SK-N-SH (cell line): Measurements from ENCODE around the gene CCDC81. TPM values are rescaled to one million over a fixed set of nuclear protein-coding genes. Genes with fewer than 3 reads are reported as not detected.

ENCODE experiments used
- CTCF ChIA-PET: fragments of 300-600, 350-600 bp; formaldehyde crosslinking; extraction: SDS; loops from one replicate; lab custom pipeline; 2021; lab: Yijun Ruan, JAX
- POLR2A ChIA-PET: fragments of 350-600 bp; sonication (Branson Sonifier 250); formaldehyde crosslinking; extraction: SDS; loops from one replicate; lab custom pipeline; 2020; ENCODE audit warnings: antibody characterized with exemption, inconsistent platforms; lab: Yijun Ruan, JAX
- DNase-seq: peaks from one replicate; pipeline ENCODE4 v3.0.0; 2012
- H2AFZ ChIP-seq: fragments of 200-600 bp; sonication (generic); 2 replicates; pipeline ENCODE4 v1.8.1; 2016; ENCODE audit warnings: antibody characterized with exemption, mild to moderate bottlenecking, low read depth
- H3F3A ChIP-seq: fragments of 200-600 bp; sonication (generic); replicated peaks from 2 replicates; pipeline ENCODE3; 2016; ENCODE audit warnings: antibody characterized with exemption, mild to moderate bottlenecking; ENCODE audit not compliant: insufficient read depth
- H3K27ac ChIP-seq, 2 experiments: fragments of 200-500 bp in 1 of 2; fragments of 200-600 bp in 1 of 2; sonication (Bioruptor generic) in 1 of 2; sonication (generic), shearing (Covaris generic) in 1 of 2; 2 replicates each; pipeline versions ENCODE4 v1.5.1 to v1.6.1; 2014 to 2016; ENCODE audit warnings: low read depth in 2 of 2, inconsistent platforms in 1 of 2, low read length in 1 of 2, mild to moderate bottlenecking in 1 of 2, mixed read lengths in 1 of 2
- H3K27me3 ChIP-seq: fragments of 200-600 bp; sonication (generic), shearing (Covaris generic); 2 replicates; pipeline ENCODE4 v1.6.1; 2016; ENCODE audit warnings: mixed run types; ENCODE audit not compliant: insufficient read depth
- H3K36me3 ChIP-seq, 2 experiments: fragments of 200-500 bp in 1 of 2; fragments of 200-600 bp in 1 of 2; sonication (Bioruptor generic) in 1 of 2; sonication (generic) in 1 of 2; replicated peaks in 1 of 2; 2 replicates each; pipeline versions ENCODE3 to v1.5.1; 2014 to 2016; ENCODE audit warnings: low read length in 1 of 2, mild to moderate bottlenecking in 1 of 2; ENCODE audit not compliant: insufficient read depth in 2 of 2, control insufficient read depth in 1 of 2
- H3K4me1 ChIP-seq, 2 experiments: fragments of 200-500 bp in 1 of 2; fragments of 200-600 bp in 1 of 2; sonication (Bioruptor generic) in 1 of 2; sonication (generic), shearing (Covaris generic) in 1 of 2; 2 replicates each; pipeline versions ENCODE4 v1.5.1 to v1.6.1; 2014 to 2016; ENCODE audit warnings: low read depth in 1 of 2, low read length in 1 of 2, mixed run types in 1 of 2; ENCODE audit not compliant: insufficient read depth in 2 of 2, control insufficient read depth in 1 of 2
- H3K4me2 ChIP-seq: fragments of 200-600 bp; sonication (generic), shearing (Covaris generic); 2 replicates; pipeline ENCODE4 v1.6.1; 2017; ENCODE audit warnings: mixed run types
- H3K4me3 ChIP-seq, 2 experiments: fragments of 200-500 bp in 1 of 2; fragments of 200-600 bp in 1 of 2; sonication (Bioruptor generic) in 1 of 2; sonication (generic), shearing (Covaris generic) in 1 of 2; 2 replicates each; pipeline versions ENCODE4 v1.5.1 to v1.8.1; 2014 to 2016; ENCODE audit warnings: low read depth in 2 of 2, inconsistent platforms in 1 of 2, low read length in 1 of 2, mild to moderate bottlenecking in 1 of 2, mixed read lengths in 1 of 2, moderate library complexity in 1 of 2
- H3K79me2 ChIP-seq: fragments of 200-600 bp; sonication (generic); 2 replicates; pipeline ENCODE4 v1.8.1; 2017; ENCODE audit warnings: mild to moderate bottlenecking; ENCODE audit not compliant: insufficient read depth
- H3K9ac ChIP-seq: fragments of 200-600 bp; sonication (generic); 2 replicates; pipeline ENCODE4 v1.6.1; 2017; ENCODE audit warnings: mixed run types
- H3K9me2 ChIP-seq: fragments of 200-600 bp; sonication (generic); 2 replicates; pipeline ENCODE4 v1.6.1; 2017; ENCODE audit warnings: mixed run types
- H3K9me3 ChIP-seq: fragments of 200-600 bp; sonication (generic); 2 replicates; pipeline ENCODE4 v1.6.1; 2017; ENCODE audit warnings: mixed run types, mild to moderate bottlenecking, moderate library complexity
- H4K20me1 ChIP-seq: fragments of 200-600 bp; sonication (generic); 2 replicates; pipeline ENCODE4 v1.6.1; 2017; ENCODE audit warnings: mild to moderate bottlenecking, mixed run types; ENCODE audit not compliant: insufficient read depth
- CTCF ChIP-seq: fragments of 200-600 bp; sonication (generic); IDR thresholded peaks from 2 replicates; pipeline ENCODE4 v1.6.1; 2017; ENCODE audit warnings: antibody characterized with exemption, mild to moderate bottlenecking, moderate library complexity
- FOSL2 ChIP-seq: IDR thresholded peaks from 2 replicates; pipeline ENCODE4 v1.4.0; 2012; ENCODE audit warnings: low read depth, mild to moderate bottlenecking, moderate library complexity, borderline replicate concordance
- FOXJ3 ChIP-seq: sonication (generic); formaldehyde crosslinking; IDR thresholded peaks from 2 replicates; pipeline ENCODE4 v1.5.1; 2020; ENCODE audit warnings: mild to moderate bottlenecking, missing genetic modification reagents
- IRF3 ChIP-seq: fragments of 150-350 bp; IDR thresholded peaks from 2 replicates; pipeline ENCODE4 v1.6.1; 2016; ENCODE audit warnings: mild to moderate bottlenecking, low read depth, low read length
- JUND ChIP-seq: IDR thresholded peaks from 2 replicates; pipeline ENCODE4 v1.4.0; 2012
- NFIC ChIP-seq: IDR thresholded peaks from 2 replicates; pipeline ENCODE4 v1.4.0; 2012; ENCODE audit warnings: borderline replicate concordance
- POLR2AphosphoS5 ChIP-seq: IDR thresholded peaks from 2 replicates; pipeline ENCODE4 v1.6.1; 2012; ENCODE audit warnings: low read depth, low read length
- SMC3 ChIP-seq: IDR thresholded peaks from 2 replicates; pipeline ENCODE4 v1.6.1; 2012; ENCODE audit warnings: low read depth, low read length, improper control_type of control experiment
- TAF1 ChIP-seq: IDR thresholded peaks from 2 replicates; pipeline ENCODE4 v1.6.1; 2012; ENCODE audit warnings: low read depth, mild to moderate bottlenecking, low read length, moderate library complexity, borderline replicate concordance
- WGBS: methylation state at CpG from one replicate; pipeline ENCODE4 v1.1.6; 2017; ENCODE audit warnings: low lambda C conversion rate; 5-methylcytosine and 5-hydroxymethylcytosine counted together
- polyA plus RNA-seq, 3 experiments: library from polyadenylated mRNA; depleted of rRNA; stranded (reverse); fragments of >200 nt; gene quantifications; 2 replicates each; pipeline ENCODE4 v1.2.3, GENCODE V29; 2012
- TF ChIP-seq, protein P1 (sequence below): IDR thresholded peaks from 2 replicates; pipeline ENCODE4 v1.4.0; 2012; ENCODE audit warnings: low read depth, borderline replicate concordance
- TF ChIP-seq, protein P2 (sequence below): IDR thresholded peaks from 2 replicates; pipeline ENCODE4 v1.4.0; 2012; ENCODE audit warnings: low read depth

The CCDC81 gene
- polyA plus RNA-seq, 1 of the 3 experiments (the other 2 are of a cell fraction), result 0.49 TPM

- Histone ChIP-seq H2AFZ (no peak overlapping the region), H3K79me2 (no peaks in the 10 kb centered on the region), H3K9me2 (no peaks in the 10 kb centered on the region), H3F3A (no peaks in the 10 kb centered on the region), H3K36me3 (no peaks in the 10 kb centered on the region), H3K4me2 (no peak overlapping the region)
- ChIA-PET POLR2A (no interaction called here), CTCF (interaction anchor here (1.0 kb wide), 1 partner anchor 16 kb away, joined by 3 read pairs; no protein-coding TSS in a partner anchor)
- no peak for TF ChIP-seq JUND
- TF ChIP-seq IRF3, result no peak
- TF ChIP-seq SMC3, result no peak
- TF ChIP-seq, protein P1, sequence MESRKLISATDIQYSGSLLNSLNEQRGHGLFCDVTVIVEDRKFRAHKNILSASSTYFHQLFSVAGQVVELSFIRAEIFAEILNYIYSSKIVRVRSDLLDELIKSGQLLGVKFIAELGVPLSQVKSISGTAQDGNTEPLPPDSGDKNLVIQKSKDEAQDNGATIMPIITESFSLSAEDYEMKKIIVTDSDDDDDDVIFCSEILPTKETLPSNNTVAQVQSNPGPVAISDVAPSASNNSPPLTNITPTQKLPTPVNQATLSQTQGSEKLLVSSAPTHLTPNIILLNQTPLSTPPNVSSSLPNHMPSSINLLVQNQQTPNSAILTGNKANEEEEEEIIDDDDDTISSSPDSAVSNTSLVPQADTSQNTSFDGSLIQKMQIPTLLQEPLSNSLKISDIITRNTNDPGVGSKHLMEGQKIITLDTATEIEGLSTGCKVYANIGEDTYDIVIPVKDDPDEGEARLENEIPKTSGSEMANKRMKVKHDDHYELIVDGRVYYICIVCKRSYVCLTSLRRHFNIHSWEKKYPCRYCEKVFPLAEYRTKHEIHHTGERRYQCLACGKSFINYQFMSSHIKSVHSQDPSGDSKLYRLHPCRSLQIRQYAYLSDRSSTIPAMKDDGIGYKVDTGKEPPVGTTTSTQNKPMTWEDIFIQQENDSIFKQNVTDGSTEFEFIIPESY, result no peak
- no peak for TF ChIP-seq FOSL2
- TF ChIP-seq TAF1, result no peak
- TF ChIP-seq, protein P2, sequence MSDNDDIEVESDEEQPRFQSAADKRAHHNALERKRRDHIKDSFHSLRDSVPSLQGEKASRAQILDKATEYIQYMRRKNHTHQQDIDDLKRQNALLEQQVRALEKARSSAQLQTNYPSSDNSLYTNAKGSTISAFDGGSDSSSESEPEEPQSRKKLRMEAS, result no peak
- TF ChIP-seq CTCF, result no peak
- TF ChIP-seq, all 33 proteins: peak for 0
- no peak for DNase-seq
- Histone ChIP-seq H3K27ac (no peak overlapping the region), H3K4me3 (no peak overlapping the region), H3K4me1 (no peaks in the 10 kb centered on the region), H3K9ac (no peak overlapping the region), H3K27me3 (no peaks in the 10 kb centered on the region), H4K20me1 (no peaks in the 10 kb centered on the region), H3K9me3 (no peaks in the 10 kb centered on the region)
- 83% methylated on average over 4 of the region's 4 CpGs for WGBS
Observed at GRCh38 chr11:86421946-86422345, 47.3 kb downstream of the CCDC81 start.

- no peak for DNase-seq
Observed at GRCh38 chr11:86422371-86422770, 47.7 kb downstream of the CCDC81 start.

More at GRCh38 chr11:86422371-86422770, 47.7 kb downstream of the CCDC81 start:
- CTCF ChIA-PET, result interaction anchor here (1.0 kb wide), 1 partner anchor 16 kb away, joined by 3 read pairs; no protein-coding TSS in a partner anchor
- POLR2A ChIA-PET, result no interaction called here
- 84% methylated on average over 12 of the region's 12 CpGs for WGBS
- Histone ChIP-seq H3K9me3 (no peaks in the 10 kb centered on the region), H3K27ac (no peak overlapping the region), H3F3A (no peaks in the 10 kb centered on the region), H2AFZ (no peak overlapping the region), H3K4me3 (no peak overlapping the region), H3K9me2 (no peaks in the 10 kb centered on the region), H3K9ac (no peak overlapping the region), H3K36me3 (no peaks in the 10 kb centered on the region), H3K4me1 (no peaks in the 10 kb centered on the region), H3K4me2 (no peak overlapping the region), H3K27me3 (no peaks in the 10 kb centered on the region), H4K20me1 (no peaks in the 10 kb centered on the region), H3K79me2 (no peaks in the 10 kb centered on the region)
- no peak for TF ChIP-seq CTCF
- no peak for TF ChIP-seq NFIC
- no peak for TF ChIP-seq POLR2AphosphoS5
- no peak for TF ChIP-seq SMC3
- TF ChIP-seq, protein P1, result no peak
- TF ChIP-seq FOXJ3 (CRISPR knock-in tag), result no peak
